ENCODE results near the gene PDXK.

GRCh38 chr21:43770066-43770655 is 51.2 kb downstream of the PDXK start:
- TF ChIP-seq CTCF (IDR thresholded peaks at IDR 0.05; ENCODE audit: poor library complexity) (no peak), EZH2phosphoT487 (IDR thresholded peaks at IDR 0.05; ENCODE audit: low read depth, severe bottlenecking, unreplicated experiment) (no peak)
